DMS79 (cell line): ENCODE data around the gene SMIM17.

Source experiments
- DNase-seq: peaks from one replicate; lab custom pipeline; 2025; lab: John Stamatoyannopoulos, UW

SMIM17 gene

DNA sequence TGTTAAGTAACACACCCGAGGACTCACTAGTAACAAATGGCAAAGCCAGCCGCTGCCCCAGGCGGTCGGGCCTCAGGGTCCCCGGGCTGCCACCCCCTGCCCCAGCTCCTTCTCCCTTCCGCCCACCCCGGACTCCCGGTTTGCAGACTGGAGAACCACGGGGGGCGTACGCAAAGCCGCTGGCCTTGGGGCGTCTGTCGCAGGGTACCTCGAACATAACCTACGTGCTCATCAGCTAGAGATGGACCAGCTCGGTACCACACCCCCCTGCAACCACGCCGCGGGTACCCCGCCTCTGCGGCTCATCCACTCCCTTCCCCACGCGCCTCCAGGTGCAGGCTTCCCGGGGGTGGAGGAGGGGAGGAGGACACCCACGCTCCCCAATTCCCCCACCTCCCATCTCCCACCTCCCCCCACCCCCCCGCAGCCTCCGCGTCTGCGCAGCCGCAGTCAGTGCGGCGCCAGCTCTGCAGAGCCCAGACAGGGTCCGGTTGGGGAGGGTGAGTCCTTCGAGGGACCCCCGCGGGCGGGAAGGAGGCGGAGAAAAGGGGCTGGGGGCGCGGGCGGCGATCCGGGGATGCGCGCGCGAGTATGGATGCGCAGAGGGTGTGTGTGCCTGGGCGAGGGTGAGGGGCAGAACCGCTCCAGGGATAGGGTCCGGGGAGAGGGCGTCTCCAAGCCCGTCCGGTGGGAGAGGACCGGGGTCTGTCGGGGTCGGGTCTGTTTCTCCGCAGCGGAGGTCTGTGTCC lies at the start of gene SMIM17:
Gene SMIM17, plus strand, starts transcription at position 449 of the 749 bp plus-strand sequence. CDS start 2,509 bp downstream, outside the sequence.
- DNase-seq: no peak

- DNase-seq: no peak
Measured at GRCh38 chr19:56594446-56594782, 48.5 kb upstream of the SMIM17 start.

DNA sequence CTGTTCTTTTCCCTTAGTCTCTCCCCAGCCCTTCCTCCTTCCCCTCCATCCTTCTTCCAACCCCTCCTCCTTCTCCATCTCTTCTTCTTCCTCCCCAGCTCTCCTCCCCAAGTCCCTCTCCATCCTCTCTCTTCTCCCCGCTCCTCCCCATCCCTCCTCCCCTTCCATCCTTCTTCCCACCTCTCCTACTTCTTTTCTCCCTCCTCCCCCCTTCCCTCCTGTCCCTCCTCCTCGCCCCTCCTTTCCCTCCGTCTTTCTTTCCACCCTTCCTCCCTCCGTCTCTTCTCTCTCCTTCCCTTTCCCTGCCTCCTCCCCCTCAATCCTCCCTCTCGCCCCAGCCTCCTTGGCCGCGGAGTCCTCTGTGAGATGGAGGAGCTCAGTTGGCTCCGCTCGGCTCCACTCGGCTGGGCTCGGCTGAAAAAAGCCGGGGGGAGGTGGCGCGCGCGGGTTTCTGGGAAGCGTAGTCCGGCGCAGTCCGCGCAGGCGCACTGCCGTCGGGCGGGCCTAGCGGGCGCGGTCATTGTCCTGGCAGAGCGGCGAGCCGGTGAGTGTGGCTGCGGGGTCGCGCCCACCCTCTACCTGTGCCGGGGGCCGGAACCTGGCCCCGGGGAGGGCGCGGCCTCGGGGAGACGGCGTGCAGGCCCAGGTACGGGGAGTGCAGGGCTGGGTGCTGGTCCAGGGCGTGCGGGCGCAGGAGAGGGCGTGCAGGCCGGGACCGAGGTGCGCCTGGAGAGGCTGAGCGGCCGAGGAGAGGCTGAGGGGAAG lies 48.0 kb upstream of the SMIM17 start, which contains the start of gene ZNF71:
Gene ZNF71, plus strand, starts transcription at position 520 of the 765 bp plus-strand sequence. CDS start 6,257 bp downstream, outside the sequence.
- DNase-seq: peak; percentile 79

- DNase-seq: no peak
Measured at GRCh38 chr19:56595548-56595899, 47.4 kb upstream of the SMIM17 start.

DNA sequence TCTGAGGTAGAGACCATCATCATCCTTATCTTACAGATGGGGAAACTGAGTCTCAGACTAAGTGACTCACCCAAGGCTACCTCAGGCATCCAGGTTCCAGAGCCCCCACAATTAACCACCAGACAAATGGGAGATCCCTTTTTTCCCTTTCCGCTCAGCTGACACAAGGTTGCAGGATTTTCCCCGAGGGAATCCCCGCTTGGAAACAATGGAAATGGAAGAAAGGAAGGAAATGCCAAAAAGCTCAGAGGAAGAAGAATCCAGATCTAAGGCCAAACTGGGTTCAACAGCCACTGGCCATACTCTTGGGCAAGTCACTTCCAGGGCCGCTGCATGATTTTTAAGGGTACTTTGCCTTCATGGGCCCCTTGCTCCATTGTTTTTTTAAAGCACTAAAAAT lies 46.3 kb upstream of the SMIM17 start:
- DNase-seq: no peak

- no peak for DNase-seq
Measured at GRCh38 chr19:56597696-56598095, 45.3 kb upstream of the SMIM17 start.

DNA sequence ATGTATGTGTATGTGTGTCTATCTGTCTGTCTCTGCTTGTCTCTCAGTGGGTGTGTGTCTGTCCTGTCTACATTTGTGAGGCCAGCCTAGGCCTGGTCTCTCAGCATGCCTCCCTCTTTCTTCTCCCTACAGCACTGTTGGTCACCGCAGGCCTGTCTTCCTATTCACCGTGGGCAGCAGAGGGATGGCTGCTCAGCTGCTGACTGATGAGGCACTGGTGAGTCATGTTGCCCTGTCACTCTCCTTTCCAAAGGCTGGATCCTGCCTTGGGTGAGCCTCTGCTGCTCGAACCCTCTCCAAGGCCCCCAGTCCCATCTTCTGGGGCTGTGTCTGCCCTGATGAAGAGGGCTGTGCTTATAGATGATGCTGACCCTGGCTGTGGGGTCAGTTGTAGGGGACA lies 41.6 kb upstream of the SMIM17 start:
- no peak for DNase-seq

- DNase-seq: no peak
Measured at GRCh38 chr19:56603829-56604228, 39.1 kb upstream of the SMIM17 start.

DNA sequence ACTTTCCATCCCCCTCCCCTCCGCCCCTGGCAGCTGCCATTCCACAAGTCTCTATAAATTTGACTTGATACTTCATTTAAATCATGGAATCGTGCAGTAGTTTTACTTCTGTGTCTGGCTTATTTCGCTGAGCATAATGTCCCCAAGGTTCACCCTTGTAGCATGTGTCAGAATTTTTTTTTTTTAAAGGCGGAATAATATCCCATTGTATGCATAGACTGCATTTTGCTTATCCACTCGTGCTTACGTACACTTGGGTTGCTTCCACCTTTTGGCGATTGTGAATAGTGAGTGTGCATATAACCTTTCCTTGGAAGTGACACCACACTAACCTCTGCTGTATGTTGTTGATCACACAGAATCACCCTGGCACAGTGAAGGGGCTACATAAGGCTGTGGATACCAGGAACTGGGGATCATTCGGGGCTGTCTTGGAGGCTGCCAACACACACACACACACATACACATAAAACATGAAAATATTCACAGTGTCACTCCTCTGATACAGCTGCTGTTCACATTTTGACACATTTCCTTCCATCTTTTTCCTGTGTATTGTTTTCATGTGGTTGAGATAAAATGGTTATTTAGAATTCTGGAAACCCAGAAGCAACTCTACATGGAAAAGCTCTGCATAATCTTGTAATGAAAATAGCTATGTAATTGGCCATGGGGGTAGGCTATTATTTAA lies 34.5 kb upstream of the SMIM17 start:
- DNase-seq: no peak

- DNase-seq: no peak
Measured at GRCh38 chr19:56611288-56611687, 31.7 kb upstream of the SMIM17 start.

DNA sequence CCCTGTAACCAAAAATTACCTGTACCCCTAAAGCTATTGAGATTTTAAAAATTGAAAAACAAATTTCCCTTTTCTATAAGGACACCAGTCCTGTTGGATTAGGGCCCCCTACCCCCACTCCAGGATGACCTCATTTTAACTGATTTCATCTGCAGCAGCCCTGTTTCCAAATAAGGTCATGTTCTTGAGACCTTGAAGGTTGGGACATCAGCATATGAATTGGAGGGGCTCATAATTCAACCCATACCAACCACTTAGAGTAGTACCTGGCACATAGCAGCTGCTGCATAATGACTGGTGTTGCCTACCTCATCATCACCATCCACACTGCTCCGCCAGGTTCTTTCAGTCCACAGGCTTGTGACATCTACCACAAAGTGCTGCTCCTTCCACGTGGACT lies 30.2 kb upstream of the SMIM17 start:
- no peak for DNase-seq

- DNase-seq: no peak
Measured at GRCh38 chr19:56613639-56614038, 29.3 kb upstream of the SMIM17 start.

DNA sequence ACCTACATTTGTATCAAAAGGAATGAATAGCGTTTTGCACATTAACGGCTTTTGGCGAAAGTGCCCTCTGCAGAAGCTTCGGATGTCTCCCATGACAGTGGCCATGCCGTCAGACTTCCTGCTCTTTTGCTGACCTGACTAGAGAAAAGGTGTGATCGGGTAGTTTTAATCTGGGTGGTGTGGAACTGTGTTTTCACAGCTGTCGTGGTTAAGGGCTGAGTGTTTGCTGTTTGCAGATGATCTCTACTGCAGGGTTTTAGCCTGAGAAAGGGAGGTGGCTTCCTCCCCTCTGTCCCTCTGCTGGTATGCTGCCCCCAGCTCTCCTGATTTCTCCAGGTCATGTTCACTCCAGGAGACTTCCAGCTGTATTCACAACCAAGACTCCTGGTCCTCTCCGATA lies 25.4 kb upstream of the SMIM17 start:
- DNase-seq: no peak

DNA sequence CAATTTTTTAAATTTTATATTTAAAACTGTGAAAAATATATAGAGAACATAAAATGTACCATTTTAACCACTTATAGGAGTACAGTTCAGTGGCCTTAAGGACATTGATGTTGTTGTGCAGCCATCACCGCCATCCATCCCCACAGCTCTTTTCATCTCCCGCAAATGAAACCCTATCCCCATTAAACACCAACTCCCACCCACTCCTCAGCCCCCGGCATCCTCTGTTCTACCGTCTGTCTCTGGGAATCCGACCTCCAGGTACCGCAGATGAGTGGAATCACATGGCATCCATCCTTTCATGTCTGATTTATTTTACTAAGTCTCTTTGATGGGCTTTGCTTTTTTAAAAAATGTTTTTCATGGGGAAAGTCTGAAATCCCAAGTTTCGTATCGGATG lies 23.8 kb upstream of the SMIM17 start:
- no peak for DNase-seq

GRCh38 chr19:56622374-56622773 lies 20.6 kb upstream of the SMIM17 start:
- no peak for DNase-seq

GRCh38 chr19:56623006-56623405 lies 20.0 kb upstream of the SMIM17 start:
- DNase-seq: no peak

- no peak for DNase-seq
Measured at GRCh38 chr19:56625708-56626107, 17.3 kb upstream of the SMIM17 start.

- no peak for DNase-seq
Measured at GRCh38 chr19:56633021-56633420, 9.9 kb upstream of the SMIM17 start.

DNA sequence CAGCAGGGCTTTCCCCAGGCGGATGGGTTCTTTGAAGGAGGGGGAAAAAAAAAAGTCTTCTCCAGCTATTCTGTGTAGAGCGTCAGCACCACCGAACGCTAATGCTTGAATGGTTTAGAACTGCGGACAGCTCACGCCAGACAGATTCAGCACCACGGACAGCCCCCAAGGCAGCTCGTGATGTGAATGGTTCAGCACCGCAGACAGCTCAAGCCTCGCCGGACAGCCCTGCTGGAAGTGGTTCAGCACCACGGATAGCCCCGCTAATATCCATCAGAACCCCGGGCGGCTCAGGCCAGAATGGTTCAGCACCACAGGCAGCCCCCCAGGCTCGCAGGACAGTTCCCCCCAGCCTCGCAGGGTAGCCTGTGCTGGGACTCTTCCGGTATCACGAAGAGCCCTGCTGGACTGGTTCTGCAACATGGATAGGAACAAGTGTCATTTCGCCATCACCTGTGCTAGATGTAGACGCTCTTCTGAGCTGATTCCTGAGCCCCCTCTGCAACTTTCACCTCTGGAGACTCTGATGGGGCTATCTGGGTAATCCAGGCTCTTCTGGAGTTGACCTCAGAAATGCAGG lies 4.9 kb upstream of the SMIM17 start:
- DNase-seq: no peak

- DNase-seq: no peak
Measured at GRCh38 chr19:56639217-56639616, 3.7 kb upstream of the SMIM17 start.

GRCh38 chr19:56643460-56643955 lies 549 bp downstream of the SMIM17 start:
- no peak for DNase-seq

DNA sequence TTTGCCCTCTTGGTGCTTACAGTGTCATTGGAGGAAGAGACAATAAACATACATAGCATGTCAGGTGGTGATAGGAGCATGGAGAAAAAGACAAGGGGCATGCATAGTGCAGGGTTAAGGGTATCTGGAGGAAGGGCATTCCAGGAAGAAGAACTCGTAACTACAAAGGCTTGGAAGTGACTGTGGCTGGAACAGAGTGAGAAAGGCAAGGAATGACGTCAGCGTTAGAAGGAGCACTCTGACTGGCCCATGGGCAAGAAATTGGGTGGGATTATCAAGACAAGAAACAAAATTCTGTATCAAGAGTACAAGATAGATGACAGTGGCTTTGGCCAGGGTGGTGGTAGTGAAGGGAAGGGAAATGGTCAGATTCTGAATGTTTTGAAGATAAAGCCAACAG lies 11.2 kb downstream of the SMIM17 start:
- DNase-seq: no peak
